NCI-H1105 treated with DMSO at 0.1 percent for 48 hours (cell line): Measurements from ENCODE around the gene MPRIP.

Source experiments
- DNase-seq: peaks from one replicate; lab custom pipeline; 2025; lab: John Stamatoyannopoulos, UW

MPRIP gene

GRCh38 chr17:17110520-17110919 lies 68.3 kb downstream of the MPRIP start:
- no peak for DNase-seq

- DNase-seq, result no peak
Observed at GRCh38 chr17:17111401-17112393, 69.4 kb downstream of the MPRIP start.

- DNase-seq, result no peak
Observed at GRCh38 chr17:17112628-17113200, 70.5 kb downstream of the MPRIP start.

GRCh38 chr17:17114592-17115225 lies 72.5 kb downstream of the MPRIP start:
- DNase-seq, result no peak

- DNase-seq, result no peak
Observed at GRCh38 chr17:17115620-17116019, 73.4 kb downstream of the MPRIP start.

GRCh38 chr17:17116406-17116805 lies 74.1 kb downstream of the MPRIP start:
- DNase-seq, result no peak

- no peak for DNase-seq
Observed at GRCh38 chr17:17117923-17118322, 75.7 kb downstream of the MPRIP start.

- DNase-seq, result no peak
Observed at GRCh38 chr17:17118399-17118798, 76.1 kb downstream of the MPRIP start.

GRCh38 chr17:17119106-17119505 lies 76.8 kb downstream of the MPRIP start:
- no peak for DNase-seq

GRCh38 chr17:17119533-17119932 lies 77.3 kb downstream of the MPRIP start:
- no peak for DNase-seq

- no peak for DNase-seq
Observed at GRCh38 chr17:17120294-17120693, 78.0 kb downstream of the MPRIP start.

- DNase-seq, result no peak
Observed at GRCh38 chr17:17120701-17121100, 78.4 kb downstream of the MPRIP start.

- DNase-seq, result no peak
Observed at GRCh38 chr17:17121162-17121561, 78.9 kb downstream of the MPRIP start.

GRCh38 chr17:17122781-17123483 lies 80.7 kb downstream of the MPRIP start:
- no peak for DNase-seq

- no peak for DNase-seq
Observed at GRCh38 chr17:17124341-17124740, 82.1 kb downstream of the MPRIP start.

- no peak for DNase-seq
Observed at GRCh38 chr17:17125136-17126084, 83.2 kb downstream of the MPRIP start.

GRCh38 chr17:17126131-17127110 lies 84.2 kb downstream of the MPRIP start:
- DNase-seq, result no peak

GRCh38 chr17:17127156-17127555 lies 84.9 kb downstream of the MPRIP start:
- DNase-seq, result no peak

- DNase-seq, result no peak
Observed at GRCh38 chr17:17127730-17128291, 85.6 kb downstream of the MPRIP start.
